Stimulated activated naive B cell treated with anti-CD40 and anti-IgM and Interleukin-4, amounts not matched to agents 10 μg/mL and 1 μg/mL and 100 μg/mL, for 72 hours (primary cell): Measurements from ENCODE around the gene SAA4.
"Not testable (repeated sequence)": the region's sequence is repeated elsewhere in the genome, so short reads cannot be mapped to it uniquely, and the experiment has no call there.

Source experiments
- ATAC-seq, 2 donors: fragments of 150-1000 bp; cut with Tn5 transposase; replicated peaks; 2 replicates each; pipeline ENCODE4 v1.10.0; 2021; ENCODE audit warnings: moderate library complexity in 1 of 2
- DNase-seq: peaks from one replicate; pipeline ENCODE4 v3.0.0; 2021
- H3K27ac Mint-ChIP-seq: one replicate; pipeline ENCODE4 v1.8.0; 2022; ENCODE audit warnings: mild to moderate bottlenecking, mixed read lengths
- H3K27me3 Mint-ChIP-seq, 2 donors: one replicate each; pipeline ENCODE4 v1.8.0; 2022; ENCODE audit warnings: mixed read lengths in 2 of 2
- H3K36me3 Mint-ChIP-seq, 2 donors: one replicate each; pipeline ENCODE4 v1.8.0; 2022; ENCODE audit warnings: mixed read lengths in 2 of 2, mild to moderate bottlenecking in 1 of 2
- H3K4me1 Mint-ChIP-seq, 2 donors: one replicate each; pipeline ENCODE4 v1.8.0; 2022; ENCODE audit warnings: mixed read lengths in 2 of 2, mild to moderate bottlenecking in 1 of 2
- H3K4me3 Mint-ChIP-seq, 2 donors: one replicate each; pipeline ENCODE4 v1.8.0; 2022; ENCODE audit warnings: mild to moderate bottlenecking in 2 of 2, mixed read lengths in 2 of 2, moderate library complexity in 1 of 2
- H3K9me3 Mint-ChIP-seq, 2 donors: one replicate each; pipeline ENCODE4 v1.8.0; 2022; ENCODE audit warnings: mixed read lengths in 2 of 2, mild to moderate bottlenecking in 1 of 2

The SAA4 gene, protein sequence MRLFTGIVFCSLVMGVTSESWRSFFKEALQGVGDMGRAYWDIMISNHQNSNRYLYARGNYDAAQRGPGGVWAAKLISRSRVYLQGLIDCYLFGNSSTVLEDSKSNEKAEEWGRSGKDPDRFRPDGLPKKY

DNA sequence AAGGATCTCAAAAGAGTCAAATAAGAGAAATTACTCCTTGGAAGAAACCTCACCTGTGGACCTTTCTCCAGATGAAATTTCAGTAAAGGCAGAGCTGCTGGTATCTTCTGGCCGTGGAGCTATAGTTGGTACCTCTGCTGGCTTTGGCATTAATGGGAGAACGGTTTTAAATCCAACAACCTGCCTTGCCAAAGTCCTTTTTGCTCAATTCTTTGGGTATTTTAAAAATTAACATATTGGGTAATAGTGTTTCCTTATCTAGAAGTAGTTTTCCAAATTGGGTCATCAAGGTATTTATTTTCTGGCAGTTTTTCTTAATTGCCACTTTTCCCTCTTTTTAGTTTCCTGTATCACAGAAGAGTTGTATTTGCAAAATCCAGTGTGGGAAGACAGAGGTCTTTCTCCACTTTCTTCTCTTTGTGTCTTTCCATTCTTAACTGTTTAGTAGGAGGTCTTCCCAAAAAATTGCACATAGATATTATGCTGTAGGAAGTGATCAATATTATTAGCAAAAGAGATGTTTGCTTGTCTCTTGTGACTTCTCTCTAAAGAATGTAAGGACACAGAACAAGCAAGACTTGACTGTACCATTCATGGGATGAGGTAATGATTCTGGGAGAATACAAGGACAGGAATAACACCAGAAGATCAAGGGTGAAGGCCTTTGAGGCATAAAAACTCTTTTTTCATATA lies at the start of gene SAA4:
Gene SAA4 (minus strand): TSS at position 139 of the 693 bp plus-strand sequence. CDS start 876 bp downstream, outside the sequence.
- DNase-seq: no peak
- no peak for ATAC-seq
- peaks cover 24 to 34% of the 10 kb centered on the region in 2 donors for H3K27me3 Mint-ChIP-seq
- no peak within 1 kb of the TSS for H3K27ac Mint-ChIP-seq
- no peak within 1 kb of the TSS for H3K4me3 Mint-ChIP-seq
- H3K36me3 Mint-ChIP-seq: peaks cover 0 to 1% of the 10 kb centered on the region in 2 donors
- no peaks in the 10 kb centered on the region for H3K4me1 Mint-ChIP-seq
- H3K9me3 Mint-ChIP-seq: peaks cover 0 to 2% of the 10 kb centered on the region in 2 donors

GRCh38 chr11:18285841-18286240 lies 49.2 kb upstream of the SAA4 start:
- no peak for DNase-seq
- Mint-ChIP-seq H3K9me3 (no peaks in the 10 kb centered on the region), H3K36me3 (peaks cover 34 to 64% of the 10 kb centered on the region in 2 donors), H3K4me1 (peaks cover 14 to 19% of the 10 kb centered on the region in 2 donors), H3K27ac (no peak overlapping the region), H3K27me3 (no peaks in the 10 kb centered on the region), H3K4me3 (no peak overlapping the region)
- no peak for ATAC-seq

DNA sequence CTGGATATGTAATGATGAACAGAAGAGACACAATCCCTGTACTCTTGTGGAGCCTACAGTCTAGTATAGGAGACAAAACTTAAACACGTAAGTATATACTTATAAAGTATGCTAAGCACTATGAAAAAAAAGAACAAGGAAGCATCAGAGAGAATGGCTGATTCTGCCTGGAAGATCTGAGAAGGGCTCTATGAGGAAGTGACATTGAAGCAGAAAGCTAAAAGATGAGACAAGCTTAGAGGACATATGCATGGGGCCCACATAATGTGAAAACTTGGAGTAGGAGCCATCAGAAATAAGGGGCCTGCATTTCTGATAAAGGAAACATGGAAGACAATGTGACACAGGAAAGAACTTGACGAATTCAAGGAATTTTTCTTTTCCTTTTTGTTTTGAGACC lies 46.0 kb upstream of the SAA4 start:
- no peaks in the 10 kb centered on the region for H3K9me3 Mint-ChIP-seq
- H3K4me1 Mint-ChIP-seq: peaks cover 19 to 35% of the 10 kb centered on the region in 2 donors
- H3K27me3 Mint-ChIP-seq: no peaks in the 10 kb centered on the region
- H3K4me3 Mint-ChIP-seq: no peak overlapping the region
- peak; percentile 58 to 62 for ATAC-seq
- peaks cover 36 to 76% of the 10 kb centered on the region in 2 donors for H3K36me3 Mint-ChIP-seq
- peak overlapping the region; percentile 63 for H3K27ac Mint-ChIP-seq
- DNase-seq: no peak

- no peaks in the 10 kb centered on the region for H3K27me3 Mint-ChIP-seq
- DNase-seq (no peak), ATAC-seq (peak; percentile 87 to 90)
- no peaks in the 10 kb centered on the region for H3K9me3 Mint-ChIP-seq
- H3K4me1 Mint-ChIP-seq: peaks cover 19 to 35% of the 10 kb centered on the region in 2 donors
- peak overlapping the region; percentile 92 for H3K27ac Mint-ChIP-seq
- H3K36me3 Mint-ChIP-seq: peaks cover 33 to 73% of the 10 kb centered on the region in 2 donors
- H3K4me3 Mint-ChIP-seq: peak overlapping the region in 1 of 2 donors; percentile 50
Observed at GRCh38 chr11:18280438-18281045, 43.9 kb upstream of the SAA4 start.

GRCh38 chr11:18277565-18278271 lies 41.1 kb upstream of the SAA4 start:
- H3K36me3 Mint-ChIP-seq: peaks cover 40 to 66% of the 10 kb centered on the region in 2 donors
- no peak for DNase-seq
- peaks cover 14 to 34% of the 10 kb centered on the region in 2 donors for H3K4me1 Mint-ChIP-seq
- no peaks in the 10 kb centered on the region for H3K27me3 Mint-ChIP-seq
- H3K9me3 Mint-ChIP-seq: no peaks in the 10 kb centered on the region
- no peak overlapping the region for H3K4me3 Mint-ChIP-seq
- H3K27ac Mint-ChIP-seq: no peak overlapping the region
- ATAC-seq: no peak

GRCh38 chr11:18271206-18271605 lies 34.6 kb upstream of the SAA4 start:
- Mint-ChIP-seq H3K4me1 (peaks cover 4% of the 10 kb centered on the region in 2 donors), H3K27me3 (no peaks in the 10 kb centered on the region), H3K9me3 (no peaks in the 10 kb centered on the region), H3K36me3 (peaks cover 24 to 31% of the 10 kb centered on the region in 2 donors), H3K27ac (no peak overlapping the region), H3K4me3 (no peak overlapping the region)
- ATAC-seq (no peak), DNase-seq (no peak)

- DNase-seq: no peak
- Mint-ChIP-seq H3K27ac (no peak overlapping the region), H3K4me3 (no peak overlapping the region), H3K9me3 (no peaks in the 10 kb centered on the region), H3K36me3 (peaks cover 18 to 27% of the 10 kb centered on the region in 2 donors), H3K4me1 (peaks cover 4% of the 10 kb centered on the region in 2 donors), H3K27me3 (no peaks in the 10 kb centered on the region)
- ATAC-seq: no peak
Observed at GRCh38 chr11:18270102-18270501, 33.5 kb upstream of the SAA4 start.

DNA sequence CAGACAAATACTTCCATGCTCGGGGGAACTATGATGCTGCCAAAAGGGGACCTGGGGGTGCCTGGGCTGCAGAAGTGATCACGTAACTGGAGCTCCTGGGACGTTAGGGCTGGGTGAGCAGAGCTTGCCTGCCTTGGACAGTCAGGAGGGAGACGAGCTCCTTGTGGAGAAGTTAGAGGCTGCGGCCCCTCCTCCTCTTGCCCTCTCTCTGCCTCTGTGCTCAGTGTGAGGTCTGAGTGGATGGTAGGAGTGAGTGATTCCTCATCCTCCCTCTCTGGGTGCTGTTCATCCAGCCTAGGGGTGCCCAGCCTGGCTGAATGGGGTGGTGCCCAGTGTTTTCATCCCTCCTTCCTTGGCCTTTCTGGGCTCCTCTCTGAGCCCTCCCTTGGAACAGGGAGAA lies 32.6 kb upstream of the SAA4 start:
- H3K36me3 Mint-ChIP-seq: peaks cover 17 to 25% of the 10 kb centered on the region in 2 donors
- not testable (repeated sequence) for ATAC-seq, H3K4me3 Mint-ChIP-seq, H3K27me3 Mint-ChIP-seq, H3K4me1 Mint-ChIP-seq, DNase-seq, H3K27ac Mint-ChIP-seq, H3K9me3 Mint-ChIP-seq

DNA sequence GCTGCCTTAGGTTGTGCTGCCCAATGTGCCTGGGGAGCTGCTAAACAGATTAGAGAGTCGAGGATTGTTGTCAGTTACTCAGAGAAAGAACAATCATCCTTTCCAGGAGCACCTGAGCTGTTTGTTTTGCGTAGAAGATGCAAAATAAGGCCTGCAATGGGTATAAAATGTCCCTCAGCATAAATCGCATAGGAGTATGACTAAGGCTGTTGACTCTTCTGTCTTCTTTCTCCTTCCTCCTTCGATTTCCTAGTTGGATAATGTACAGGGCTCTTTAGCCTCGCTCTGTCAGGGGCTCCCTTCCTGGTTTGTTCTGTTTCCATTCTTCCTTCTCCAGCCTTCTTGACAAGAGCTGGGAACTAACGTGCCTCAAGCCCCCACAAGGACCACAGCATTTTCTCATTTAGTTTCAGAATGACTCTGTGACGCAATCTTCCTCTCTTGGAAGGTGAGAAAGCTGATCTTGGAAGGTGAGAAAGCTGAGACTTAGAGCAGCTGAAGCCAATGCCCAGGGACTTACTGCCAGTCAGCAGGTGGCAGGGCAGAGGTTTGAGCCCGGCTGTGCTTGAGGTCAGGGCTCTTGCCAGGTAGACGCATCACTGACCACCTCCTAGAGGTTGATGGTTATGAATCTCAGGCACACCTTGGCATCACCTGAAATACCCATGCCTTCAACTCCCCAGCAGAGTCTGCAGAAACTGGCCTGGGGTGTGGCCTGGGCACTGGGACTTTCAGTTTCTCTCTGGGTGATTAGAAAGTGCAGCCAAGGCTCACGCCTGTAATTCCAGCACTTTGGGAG lies 30.9 kb upstream of the SAA4 start:
- H3K4me1 Mint-ChIP-seq: peaks cover 0 to 11% of the 10 kb centered on the region in 2 donors
- H3K27ac Mint-ChIP-seq: peak overlapping the region; percentile 66
- peak; percentile 55 to 61 for ATAC-seq
- not testable (repeated sequence) for H3K27me3 Mint-ChIP-seq, DNase-seq, H3K9me3 Mint-ChIP-seq, H3K4me3 Mint-ChIP-seq
- peaks cover 10 to 17% of the 10 kb centered on the region in 2 donors for H3K36me3 Mint-ChIP-seq

DNA sequence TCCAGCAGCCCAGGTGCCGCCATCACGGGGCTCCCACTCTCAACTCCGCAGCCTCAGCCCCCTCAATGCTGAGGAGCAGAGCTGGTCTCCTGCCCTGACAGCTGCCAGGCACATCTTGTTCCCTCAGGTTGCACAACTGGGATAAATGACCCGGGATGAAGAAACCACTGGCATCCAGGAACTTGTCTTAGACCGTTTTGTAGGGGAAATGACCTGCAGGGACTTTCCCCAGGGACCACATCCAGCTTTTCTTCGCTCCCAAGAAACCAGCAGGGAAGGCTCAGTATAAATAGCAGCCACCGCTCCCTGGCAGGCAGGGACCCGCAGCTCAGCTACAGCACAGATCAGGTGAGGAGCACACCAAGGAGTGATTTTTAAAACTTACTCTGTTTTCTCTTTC lies 29.3 kb upstream of the SAA4 start, which contains the start of gene SAA1:
Gene SAA1 (plus strand): TSS at position 316 of the 400 bp plus-strand sequence. CDS start 624 bp downstream, outside the sequence.
- DNase-seq (no peak), ATAC-seq (no peak)
- Mint-ChIP-seq H3K4me1 (peaks cover 0 to 10% of the 10 kb centered on the region in 2 donors), H3K9me3 (no peaks in the 10 kb centered on the region), H3K4me3 (no peak within 1 kb of the TSS), H3K27me3 (peaks cover 0 to 7% of the 10 kb centered on the region in 2 donors), H3K27ac (no peak within 1 kb of the TSS), H3K36me3 (peaks cover 0 to 3% of the 10 kb centered on the region in 2 donors)

DNA sequence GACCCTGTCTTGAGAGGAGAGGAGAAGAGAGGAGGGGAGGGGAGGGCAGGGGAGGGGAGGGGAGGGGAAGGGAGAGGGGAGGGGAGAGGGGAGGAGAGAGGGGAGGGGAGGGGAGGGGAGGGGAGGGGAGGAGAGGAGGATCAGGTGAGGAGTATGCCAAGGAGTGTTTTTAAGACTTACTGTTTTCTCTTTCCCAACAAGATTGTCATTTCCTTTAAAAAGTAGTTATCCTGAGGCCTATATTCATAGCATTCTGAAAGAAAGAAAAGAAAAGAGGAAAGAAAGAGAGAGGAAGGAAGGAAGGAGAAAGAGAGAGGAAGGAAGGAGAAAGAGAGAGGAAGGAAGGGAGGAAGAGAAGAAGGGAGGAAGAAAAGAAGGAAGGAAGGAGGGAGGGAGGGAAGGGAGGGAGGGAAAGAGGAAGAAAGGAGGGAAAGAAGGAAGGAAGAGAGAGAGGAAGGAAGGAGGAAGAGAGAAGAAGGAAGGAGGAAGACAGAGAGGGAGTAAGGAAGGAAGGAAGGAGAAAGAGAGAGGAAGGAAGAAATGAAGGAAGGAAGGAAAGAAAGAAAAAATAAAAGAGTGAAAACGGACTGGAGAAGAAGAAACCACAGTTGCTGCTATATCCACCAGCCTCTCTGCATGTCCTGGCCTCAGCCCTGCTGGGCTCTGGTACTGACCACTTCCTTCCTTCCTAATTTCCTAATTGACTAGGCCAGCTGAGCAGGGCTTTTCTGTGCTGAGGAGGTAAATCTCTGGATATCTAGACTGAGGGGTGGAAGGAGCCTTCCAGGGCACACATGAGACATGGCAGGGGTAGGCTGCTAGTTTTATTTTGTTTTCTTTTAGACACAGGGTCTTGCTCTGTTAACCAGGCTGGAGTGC lies 28.3 kb upstream of the SAA4 start:
- ATAC-seq: no peak
- H3K4me3 Mint-ChIP-seq: no peak overlapping the region
- no peak for DNase-seq
- H3K9me3 Mint-ChIP-seq: no peaks in the 10 kb centered on the region
- H3K27me3 Mint-ChIP-seq: peaks cover 0 to 7% of the 10 kb centered on the region in 2 donors
- peaks cover 0 to 10% of the 10 kb centered on the region in 2 donors for H3K4me1 Mint-ChIP-seq
- no peak overlapping the region for H3K27ac Mint-ChIP-seq
- no peaks in the 10 kb centered on the region for H3K36me3 Mint-ChIP-seq

DNA sequence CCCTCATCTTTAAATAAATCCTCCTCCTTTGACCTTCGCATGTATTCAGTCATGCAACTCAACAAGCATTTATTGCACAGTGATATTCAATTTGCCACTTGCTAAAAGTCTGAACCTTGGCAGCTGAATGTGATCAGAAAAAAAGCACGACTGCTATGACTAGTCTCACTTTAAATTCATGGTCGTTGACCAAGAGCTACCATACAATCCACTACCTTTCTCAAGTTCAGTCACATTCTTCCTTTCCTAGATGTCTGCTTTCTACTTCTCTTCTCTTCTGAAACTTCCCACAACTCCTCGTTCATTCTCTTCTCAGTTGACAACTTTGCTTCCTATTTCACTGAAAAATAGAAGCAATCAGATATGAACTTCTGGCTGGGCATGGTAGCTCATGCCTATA lies 27.4 kb upstream of the SAA4 start:
- Mint-ChIP-seq H3K27ac (no peak overlapping the region), H3K4me3 (no peak overlapping the region), H3K36me3 (no peaks in the 10 kb centered on the region), H3K9me3 (no peaks in the 10 kb centered on the region), H3K27me3 (peaks cover 0 to 7% of the 10 kb centered on the region in 2 donors), H3K4me1 (peaks cover 0 to 10% of the 10 kb centered on the region in 2 donors)
- ATAC-seq (peak in 1 of 2 donors; percentile 36), DNase-seq (no peak)
